Hepatocyte (in vitro differentiated cells): ENCODE data around the gene LDB3. TPM values are rescaled to one million over a fixed set of nuclear protein-coding genes. Genes with fewer than 3 reads are reported as not detected.

Experiments
- DNase-seq: peaks from one replicate; pipeline ENCODE4 v3.0.0-alpha.2; 2016; ENCODE audit warnings: low spot score
- H2AFZ ChIP-seq: fragments of 200-600 bp; sonication (generic); 2 replicates; pipeline ENCODE4 v1.6.0; 2016; ENCODE audit warnings: antibody characterized with exemption, mild to moderate bottlenecking
- H3K27ac ChIP-seq: fragments of 200-600 bp; sonication (generic); 2 replicates; pipeline ENCODE4 v1.5.1; 2016; ENCODE audit warnings: mild to moderate bottlenecking
- H3K27me3 ChIP-seq: fragments of 200-600 bp; sonication (generic); 2 replicates; pipeline ENCODE4 v1.6.1; 2016
- H3K36me3 ChIP-seq: fragments of 200-600 bp; sonication (generic); replicated peaks from 2 replicates; pipeline ENCODE4 v1.5.1; 2016; ENCODE audit warnings: low read depth; ENCODE audit not compliant: insufficient read depth
- H3K4me1 ChIP-seq: fragments of 200-600 bp; sonication (generic); 2 replicates; pipeline ENCODE4 v1.5.1; 2016; ENCODE audit warnings: mild to moderate bottlenecking, moderate library complexity; ENCODE audit not compliant: insufficient read depth
- H3K4me2 ChIP-seq: fragments of 200-600 bp; sonication (generic); 2 replicates; pipeline ENCODE4 v1.6.0; 2016
- H3K4me3 ChIP-seq: fragments of 200-600 bp; sonication (generic); 2 replicates; pipeline ENCODE4 v1.5.1; 2016; ENCODE audit warnings: mild to moderate bottlenecking
- H3K79me2 ChIP-seq: fragments of 200-600 bp; sonication (generic); 2 replicates; pipeline ENCODE4 v1.6.0; 2017; ENCODE audit warnings: mild to moderate bottlenecking
- H3K9me2 ChIP-seq: fragments of 200-600 bp; sonication (generic); replicated peaks from 2 replicates; pipeline ENCODE4 v1.6.0; 2017; ENCODE audit warnings: mild to moderate bottlenecking; ENCODE audit not compliant: insufficient read depth
- H3K9me3 ChIP-seq: fragments of 200-600 bp; sonication (generic); 2 replicates; pipeline ENCODE4 v1.5.1; 2016; ENCODE audit warnings: low read depth, mild to moderate bottlenecking
- H4K20me1 ChIP-seq: fragments of 200-600 bp; sonication (generic); 2 replicates; pipeline ENCODE4 v1.6.0; 2016; ENCODE audit warnings: mild to moderate bottlenecking; ENCODE audit not compliant: insufficient read depth, poor library complexity, severe bottlenecking
- CTCF ChIP-seq: fragments of 200-600 bp; sonication (generic); IDR thresholded peaks from 2 replicates; pipeline ENCODE4 v1.5.1; 2016; ENCODE audit warnings: antibody characterized with exemption, mild to moderate bottlenecking; ENCODE audit not compliant: poor library complexity
- EZH2 ChIP-seq: fragments of 200-600 bp; sonication (generic); IDR thresholded peaks from 2 replicates; pipeline ENCODE4 v1.6.1; 2016; ENCODE audit warnings: antibody characterized with exemption, mild to moderate bottlenecking, borderline replicate concordance
- EZH2phosphoT487 ChIP-seq: fragments of 200-600 bp; sonication (generic); IDR thresholded peaks from one replicate; pipeline ENCODE4 v1.6.1; 2018; ENCODE audit warnings: antibody characterized with exemption, mild to moderate bottlenecking, low read depth, moderate library complexity; ENCODE audit not compliant: unreplicated experiment, severe bottlenecking
- WGBS: methylation state at CpG from one replicate; pipeline ENCODE4 v1.1.6; 2016; ENCODE audit warnings: low lambda C conversion rate; ENCODE audit errors: missing lambda C conversion rate; 5-methylcytosine and 5-hydroxymethylcytosine counted together
- polyA plus RNA-seq: library from polyadenylated mRNA; unstranded; fragments of >200 nt; fragmentation: Nextera tagmentation; extraction: Ambion mirVana; gene quantifications from 2 replicates; pipeline ENCODE4 v1.2.1, GENCODE V29; 2016
- total RNA-seq: library from RNA; depleted of rRNA; stranded (reverse); fragments of >200 nt; gene quantifications from 2 replicates; pipeline ENCODE4 v1.2.3, GENCODE V29; 2014

LDB3 gene
- total and polyA plus RNA-seq, 2 experiments from 2014 or later, result 0.31 TPM; not detected in 1

- no peak for TF ChIP-seq EZH2phosphoT487
- no peak for TF ChIP-seq EZH2
- TF ChIP-seq CTCF, result no peak
- 78% methylated on average over 8 of the region's 8 CpGs for WGBS
These were observed 5.3 kb upstream of the LDB3 start for GRCh38 chr10:86663046-86663345.

GRCh38 chr10:86663576-86664339 is 4.6 kb upstream of the LDB3 start:
- no peak for DNase-seq
- 87% methylated on average over 10 of the region's 10 CpGs for WGBS

More at GRCh38 chr10:86663046-86663345, 5.3 kb upstream of the LDB3 start:
- no peak for DNase-seq
- H3K9me3 ChIP-seq, result no peaks in the 10 kb centered on the region
- H3K79me2 ChIP-seq, result no peaks in the 10 kb centered on the region
- H3K27ac ChIP-seq, result no peak overlapping the region
- no peaks in the 10 kb centered on the region for H3K36me3 ChIP-seq
- no peak overlapping the region for H3K4me2 ChIP-seq
- peaks cover 6% of the 10 kb centered on the region for H3K4me1 ChIP-seq
- H3K4me3 ChIP-seq, result no peak overlapping the region
- H3K27me3 ChIP-seq, result no peaks in the 10 kb centered on the region
- H3K9me2 ChIP-seq, result no peaks in the 10 kb centered on the region
- no peak overlapping the region for H2AFZ ChIP-seq
- no peaks in the 10 kb centered on the region for H4K20me1 ChIP-seq

GRCh38 chr10:86664341-86665217 is 3.7 kb upstream of the LDB3 start:
- Histone ChIP-seq H3K36me3 (no peaks in the 10 kb centered on the region), H3K9me3 (no peaks in the 10 kb centered on the region), H4K20me1 (no peaks in the 10 kb centered on the region), H2AFZ (no peak overlapping the region), H3K4me1 (peaks cover 6% of the 10 kb centered on the region), H3K4me3 (no peak overlapping the region), H3K9me2 (no peaks in the 10 kb centered on the region), H3K27ac (no peak overlapping the region), H3K79me2 (no peaks in the 10 kb centered on the region), H3K27me3 (no peaks in the 10 kb centered on the region), H3K4me2 (no peak overlapping the region)
- WGBS, result 63% methylated on average over 13 of the region's 13 CpGs
- DNase-seq, result no peak
- TF ChIP-seq EZH2phosphoT487 (no peak), CTCF (no peak), EZH2 (no peak)

More at GRCh38 chr10:86663576-86664339, 4.6 kb upstream of the LDB3 start:
- no peak overlapping the region for H2AFZ ChIP-seq
- no peak overlapping the region for H3K27ac ChIP-seq
- no peaks in the 10 kb centered on the region for H3K9me3 ChIP-seq
- no peak overlapping the region for H3K4me3 ChIP-seq
- H3K9me2 ChIP-seq, result no peaks in the 10 kb centered on the region
- H3K36me3 ChIP-seq, result no peaks in the 10 kb centered on the region
- H3K4me2 ChIP-seq, result no peak overlapping the region
- TF ChIP-seq CTCF (no peak), EZH2phosphoT487 (no peak), EZH2 (no peak)
- no peaks in the 10 kb centered on the region for H3K79me2 ChIP-seq
- H4K20me1 ChIP-seq, result no peaks in the 10 kb centered on the region
- peaks cover 6% of the 10 kb centered on the region for H3K4me1 ChIP-seq
- H3K27me3 ChIP-seq, result no peaks in the 10 kb centered on the region
